SK-N-SH (cell line): Measurements from ENCODE around the gene ESPL1.

Experiments used
- EP300 ChIP-seq, 2 experiments: IDR thresholded peaks; 2 replicates each; pipeline versions ENCODE4 v1.4.0 to v1.6.1; 2012; ENCODE audit warnings: borderline replicate concordance in 1 of 2, low read depth in 1 of 2, low read length in 1 of 2
- FOXM1 ChIP-seq: IDR thresholded peaks from 2 replicates; pipeline ENCODE4 v1.4.0; 2012; ENCODE audit warnings: low read depth, mild to moderate bottlenecking
- MAX ChIP-seq: IDR thresholded peaks from 2 replicates; pipeline ENCODE4 v1.4.0; 2012; ENCODE audit warnings: low read depth
- MEF2A ChIP-seq: IDR thresholded peaks from 2 replicates; pipeline ENCODE4 v1.4.0; 2012; ENCODE audit warnings: low read depth, borderline replicate concordance
- POLR2AphosphoS5 ChIP-seq: IDR thresholded peaks from 2 replicates; pipeline ENCODE4 v1.6.1; 2012; ENCODE audit warnings: low read depth, low read length
- RAD21 ChIP-seq: IDR thresholded peaks from 2 replicates; pipeline ENCODE4 v1.6.1; 2012; ENCODE audit warnings: mild to moderate bottlenecking, low read length
- RFX5 ChIP-seq: IDR thresholded peaks from 2 replicates; pipeline ENCODE4 v1.6.1; 2012; ENCODE audit warnings: mild to moderate bottlenecking, improper control_type of control experiment, low read length
- RXRA ChIP-seq: IDR thresholded peaks from 2 replicates; pipeline ENCODE4 v1.4.0; 2012; ENCODE audit warnings: low read depth, mild to moderate bottlenecking, borderline replicate concordance
- SIN3A ChIP-seq: IDR thresholded peaks from 2 replicates; pipeline ENCODE4 v1.6.1; 2012; ENCODE audit warnings: low read depth, mild to moderate bottlenecking, low read length, moderate library complexity, borderline replicate concordance
- TAF1 ChIP-seq: IDR thresholded peaks from 2 replicates; pipeline ENCODE4 v1.6.1; 2012; ENCODE audit warnings: low read depth, mild to moderate bottlenecking, low read length, moderate library complexity, borderline replicate concordance
- YY1 ChIP-seq: IDR thresholded peaks from 2 replicates; pipeline ENCODE4 v1.4.0; 2012; ENCODE audit warnings: low read depth, mild to moderate bottlenecking
- ZBTB33 ChIP-seq: IDR thresholded peaks from 2 replicates; pipeline ENCODE4 v1.4.0; 2012; ENCODE audit warnings: low read depth, borderline replicate concordance
- TF ChIP-seq, protein P1 (sequence below): fragments of 200-600 bp; sonication (generic); IDR thresholded peaks from 2 replicates; pipeline ENCODE4 v1.6.1; 2017; ENCODE audit warnings: antibody characterized with exemption, mild to moderate bottlenecking, moderate library complexity

DNA sequence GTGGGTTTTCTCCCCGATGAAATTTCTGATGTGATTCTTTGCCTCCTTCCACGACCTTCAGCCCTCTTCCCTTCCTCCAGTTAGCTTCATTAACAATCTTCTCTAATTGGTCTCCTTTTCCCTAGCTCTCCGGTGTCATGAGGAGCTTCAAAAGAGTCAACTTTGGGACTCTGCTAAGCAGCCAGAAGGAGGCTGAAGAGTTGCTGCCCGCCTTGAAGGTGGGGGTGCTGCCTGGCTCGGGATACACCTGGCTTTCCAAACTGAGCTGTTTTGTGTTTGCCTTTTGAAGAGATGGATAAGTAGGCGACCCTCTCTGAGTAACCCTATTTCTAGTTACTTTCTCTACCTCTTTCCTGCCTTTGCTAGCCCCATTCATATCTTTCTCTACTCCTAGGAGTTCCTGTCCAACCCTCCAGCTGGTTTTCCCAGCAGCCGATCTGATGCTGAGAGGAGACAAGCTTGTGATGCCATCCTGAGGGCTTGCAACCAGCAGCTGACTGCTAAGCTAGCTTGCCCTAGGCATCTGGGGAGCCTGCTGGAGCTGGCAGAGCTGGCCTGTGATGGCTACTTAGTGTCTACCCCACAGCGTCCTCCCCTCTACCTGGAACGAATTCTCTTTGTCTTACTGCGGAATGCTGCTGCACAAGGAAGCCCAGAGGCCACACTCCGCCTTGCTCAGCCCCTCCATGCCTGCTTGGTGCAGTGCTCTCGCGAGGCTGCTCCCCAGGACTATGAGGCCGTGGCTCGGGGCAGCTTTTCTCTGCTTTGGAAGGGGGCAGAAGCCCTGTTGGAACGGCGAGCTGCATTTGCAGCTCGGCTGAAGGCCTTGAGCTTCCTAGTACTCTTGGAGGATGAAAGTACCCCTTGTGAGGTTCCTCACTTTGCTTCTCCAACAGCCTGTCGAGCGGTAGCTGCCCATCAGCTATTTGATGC is 797 bp downstream of the ESPL1 start:
- TF ChIP-seq, protein P1, sequence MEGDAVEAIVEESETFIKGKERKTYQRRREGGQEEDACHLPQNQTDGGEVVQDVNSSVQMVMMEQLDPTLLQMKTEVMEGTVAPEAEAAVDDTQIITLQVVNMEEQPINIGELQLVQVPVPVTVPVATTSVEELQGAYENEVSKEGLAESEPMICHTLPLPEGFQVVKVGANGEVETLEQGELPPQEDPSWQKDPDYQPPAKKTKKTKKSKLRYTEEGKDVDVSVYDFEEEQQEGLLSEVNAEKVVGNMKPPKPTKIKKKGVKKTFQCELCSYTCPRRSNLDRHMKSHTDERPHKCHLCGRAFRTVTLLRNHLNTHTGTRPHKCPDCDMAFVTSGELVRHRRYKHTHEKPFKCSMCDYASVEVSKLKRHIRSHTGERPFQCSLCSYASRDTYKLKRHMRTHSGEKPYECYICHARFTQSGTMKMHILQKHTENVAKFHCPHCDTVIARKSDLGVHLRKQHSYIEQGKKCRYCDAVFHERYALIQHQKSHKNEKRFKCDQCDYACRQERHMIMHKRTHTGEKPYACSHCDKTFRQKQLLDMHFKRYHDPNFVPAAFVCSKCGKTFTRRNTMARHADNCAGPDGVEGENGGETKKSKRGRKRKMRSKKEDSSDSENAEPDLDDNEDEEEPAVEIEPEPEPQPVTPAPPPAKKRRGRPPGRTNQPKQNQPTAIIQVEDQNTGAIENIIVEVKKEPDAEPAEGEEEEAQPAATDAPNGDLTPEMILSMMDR = no peak
- no peak for TF ChIP-seq FOXM1
- no peak for TF ChIP-seq RXRA
- TF ChIP-seq EP300 (IDR thresholded peaks at IDR 0.05; ENCODE audit: borderline replicate concordance in 1 of 2, low read depth in 1 of 2, low read length in 1 of 2) = no peak
- no peak for TF ChIP-seq MAX
- no peak for TF ChIP-seq SIN3A
- TF ChIP-seq YY1 = no peak
- TF ChIP-seq RFX5 = no peak
- TF ChIP-seq RAD21 = no peak
- no peak for TF ChIP-seq MEF2A
- no peak for TF ChIP-seq TAF1
- TF ChIP-seq ZBTB33 = no peak
- TF ChIP-seq POLR2AphosphoS5 = no peak
